H7 (cell line): Measurements from ENCODE around the gene RGR. TPM values are rescaled to one million over a fixed set of nuclear protein-coding genes. Genes with fewer than 3 reads are reported as not detected.

ENCODE experiments used
- total RNA-seq: library from RNA; depleted of rRNA; stranded (reverse); fragments of >200 nt; shearing (Covaris generic); gene quantifications from 2 replicates; pipeline ENCODE4 v1.2.3, GENCODE V29; 2014; rRNA removed

Gene RGR
- total RNA-seq, 1 experiment from 2014 or later, result not detected

Other genes starting within 250 kb of the RGR start
- gene GHITM, start 105.5 kb upstream of the RGR start, total RNA-seq, result 165 and 173 TPM in 2 replicates
- gene GPR15LG, start 71.3 kb upstream of the RGR start, total RNA-seq, result not detected in 2 replicates
- 0.90 and 1.7 TPM in 2 replicates for gene CDHR1, start 50.5 kb upstream of the RGR start, total RNA-seq
- not detected in 2 replicates for gene LRIT2, start 19.5 kb upstream of the RGR start, total RNA-seq
- not detected in 2 replicates for gene LRIT1, start 3.5 kb upstream of the RGR start, total RNA-seq
- 14.1 and 17.7 TPM in 2 replicates for gene CCSER2, start 83.5 kb downstream of the RGR start, total RNA-seq